Fibroblast of upper back skin (primary cell): ENCODE data around the gene SH2D1B.

Source experiments
- DNase-seq: peaks from one replicate; pipeline ENCODE4 v3.0.0-alpha.2; 2013

Gene SH2D1B

GRCh38 chr1:162397943-162398560, 13.9 kb downstream of the SH2D1B start:
- no peak for DNase-seq

- DNase-seq: no peak
Observed at GRCh38 chr1:162397039-162397448, 14.9 kb downstream of the SH2D1B start.

- DNase-seq: no peak
Observed at GRCh38 chr1:162396201-162396906, 15.6 kb downstream of the SH2D1B start.

GRCh38 chr1:162391790-162392563, 20.0 kb downstream of the SH2D1B start:
- DNase-seq: peak; percentile 45

GRCh38 chr1:162390396-162391185, 21.3 kb downstream of the SH2D1B start:
- no peak for DNase-seq

- DNase-seq: no peak
Observed at GRCh38 chr1:162389971-162390370, 22.0 kb downstream of the SH2D1B start.

GRCh38 chr1:162389021-162389818, 22.7 kb downstream of the SH2D1B start:
- DNase-seq: peak; percentile 13

GRCh38 chr1:162388615-162389014, 23.3 kb downstream of the SH2D1B start:
- no peak for DNase-seq

GRCh38 chr1:162388083-162388594, 23.8 kb downstream of the SH2D1B start:
- DNase-seq: no peak

GRCh38 chr1:162387226-162388082, 24.5 kb downstream of the SH2D1B start:
- DNase-seq: no peak

GRCh38 chr1:162386292-162387225, 25.4 kb downstream of the SH2D1B start:
- no peak for DNase-seq

GRCh38 chr1:162385702-162386101, 26.2 kb downstream of the SH2D1B start:
- no peak for DNase-seq

GRCh38 chr1:162385280-162385623, 26.7 kb downstream of the SH2D1B start:
- no peak for DNase-seq

GRCh38 chr1:162384601-162385279, 27.2 kb downstream of the SH2D1B start:
- DNase-seq: no peak

GRCh38 chr1:162384116-162384515, 27.8 kb downstream of the SH2D1B start:
- DNase-seq: no peak

- DNase-seq: no peak
Observed at GRCh38 chr1:162383516-162383915, 28.4 kb downstream of the SH2D1B start.

- DNase-seq: no peak
Observed at GRCh38 chr1:162383091-162383490, 28.8 kb downstream of the SH2D1B start.

GRCh38 chr1:162381941-162382750, 29.8 kb downstream of the SH2D1B start:
- no peak for DNase-seq
